GM20431 (cell line): ENCODE results near the gene CCNT1.
"Not testable (repeated sequence)": the region's sequence is repeated elsewhere in the genome, so short reads cannot be mapped to it uniquely, and the experiment has no call there.

Source experiments
- in situ Hi-C: fragments of 300-500 bp; cut with MseI, MboI; formaldehyde crosslinking; loops from one replicate; pipeline ENCODE4 v1.15.0; 2020; ENCODE audit warnings: low sequenced_read_pairs; ENCODE audit not compliant: unreplicated experiment

CCNT1 gene

DNA sequence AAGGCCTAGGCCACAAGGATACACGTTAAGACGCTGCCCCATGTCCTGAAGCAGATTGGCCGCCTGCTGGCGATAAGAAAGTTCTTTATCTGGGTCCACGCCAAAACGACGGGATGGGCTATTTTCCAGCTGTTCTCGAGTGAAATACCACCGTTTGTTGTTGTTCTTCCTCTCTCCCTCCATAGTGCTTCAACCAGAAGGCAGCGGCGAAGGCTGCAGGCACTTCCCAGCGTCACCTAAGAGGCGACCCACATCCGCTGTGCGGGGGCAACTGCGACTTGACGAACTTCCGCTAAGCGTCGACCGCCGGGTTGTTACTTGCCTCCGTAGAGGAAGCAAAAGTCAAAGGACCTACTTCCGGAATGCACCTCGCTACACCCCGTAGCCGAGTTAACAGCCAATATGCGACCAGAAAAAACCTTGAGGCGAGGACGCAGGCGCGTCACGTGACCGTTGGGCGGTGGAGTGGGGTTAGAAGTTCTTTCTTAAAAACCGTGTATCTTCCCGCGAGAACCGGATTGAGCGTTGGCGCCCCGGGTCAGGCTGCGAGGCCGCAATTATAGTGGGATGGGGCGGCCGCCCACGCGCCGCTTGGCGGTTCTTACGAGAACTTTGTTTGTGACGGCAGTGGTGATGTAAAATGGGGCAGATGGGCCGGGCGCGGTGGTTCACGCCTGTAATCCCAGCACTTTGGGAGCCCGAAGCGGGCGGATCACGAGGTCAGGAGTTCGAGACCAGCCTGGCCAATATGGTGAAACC, at the start of gene CCNT1:
Gene CCNT1, minus strand, starts transcription at position 215 of the 759 bp plus-strand sequence. Its CDS starts 32 bp downstream, at position 183.
- in situ Hi-C loops: no loop called here

DNA sequence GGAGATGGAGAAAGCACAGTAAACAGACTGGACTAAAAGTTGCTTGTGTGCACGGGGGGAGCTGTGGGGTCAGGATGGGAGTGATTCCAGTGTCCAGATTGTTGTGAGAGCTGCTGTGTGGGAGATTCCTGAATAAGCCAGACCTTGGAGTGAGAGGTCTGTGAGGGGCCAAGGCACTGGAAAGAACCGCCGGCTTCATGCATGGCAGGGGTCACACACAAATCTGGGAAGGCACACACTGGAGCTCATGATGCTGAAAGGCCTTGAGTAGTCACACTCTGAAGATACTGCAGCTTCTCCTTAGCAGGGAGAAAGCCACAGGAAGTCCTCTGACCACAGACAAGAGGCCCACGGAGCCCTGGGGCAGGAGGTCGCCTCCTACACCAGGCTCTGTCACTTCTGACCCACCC, 49.3 kb upstream of the CCNT1 start:
- in situ Hi-C loops: no loop called here

DNA sequence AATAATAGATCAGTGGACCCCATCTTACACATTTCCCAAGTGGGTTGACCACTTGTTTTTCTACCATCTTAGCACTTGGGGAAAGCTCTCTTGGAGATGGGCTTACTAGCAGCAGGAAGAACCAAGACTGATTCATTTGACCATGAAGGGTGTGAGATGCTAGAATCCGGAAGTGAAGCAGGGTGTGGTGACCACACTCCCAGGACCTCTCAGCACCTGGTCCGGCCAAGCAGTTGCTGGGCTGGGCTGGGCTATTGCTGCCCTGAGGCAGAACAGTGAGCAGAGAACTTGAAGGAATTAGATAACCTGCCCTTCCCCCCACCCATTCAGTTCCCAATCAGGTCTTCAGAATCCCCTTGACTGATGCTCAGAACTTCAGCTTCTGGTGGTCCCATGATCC, 48.0 kb upstream of the CCNT1 start:
- in situ Hi-C loops: no loop called here

DNA sequence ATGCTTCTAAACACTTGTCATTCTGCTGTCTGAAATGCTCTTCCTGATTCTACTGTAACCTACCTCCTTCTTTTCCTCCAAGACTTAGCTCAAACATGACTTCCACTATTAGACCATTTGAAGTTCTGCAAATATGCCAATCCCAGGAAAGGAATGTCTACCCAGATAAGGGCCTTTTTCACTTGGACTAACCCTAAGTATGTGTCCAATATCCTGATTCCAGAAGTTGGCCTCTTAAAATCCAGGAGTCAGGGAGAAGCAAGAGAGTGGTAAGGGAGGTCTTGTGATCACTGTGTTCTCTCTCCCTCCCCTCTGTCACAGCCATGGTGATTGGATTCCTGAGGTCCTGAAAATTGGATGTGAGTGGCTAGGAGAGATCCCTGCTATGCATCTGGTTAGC, 42.2 kb upstream of the CCNT1 start:
- in situ Hi-C loops: no loop called here

DNA sequence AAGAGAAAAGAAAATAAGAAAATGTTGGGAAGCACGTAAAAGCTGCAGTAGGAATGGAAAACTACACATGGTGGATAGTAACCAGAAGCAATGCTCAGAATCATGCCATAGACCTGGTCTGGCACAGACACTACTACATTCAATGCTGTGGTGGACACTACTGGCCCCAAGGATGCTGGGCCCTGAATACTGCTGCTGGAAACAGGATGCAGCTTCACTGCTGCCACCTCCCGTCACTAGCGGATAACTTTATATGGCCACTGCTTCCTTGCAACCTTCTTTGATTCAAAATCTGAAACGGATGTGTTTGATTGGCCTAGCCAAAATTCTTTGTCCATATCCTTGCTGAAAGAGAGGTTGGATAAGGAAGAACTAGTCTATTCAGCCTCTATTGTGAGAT, 41.7 kb upstream of the CCNT1 start:
- in situ Hi-C loops: no loop called here

DNA sequence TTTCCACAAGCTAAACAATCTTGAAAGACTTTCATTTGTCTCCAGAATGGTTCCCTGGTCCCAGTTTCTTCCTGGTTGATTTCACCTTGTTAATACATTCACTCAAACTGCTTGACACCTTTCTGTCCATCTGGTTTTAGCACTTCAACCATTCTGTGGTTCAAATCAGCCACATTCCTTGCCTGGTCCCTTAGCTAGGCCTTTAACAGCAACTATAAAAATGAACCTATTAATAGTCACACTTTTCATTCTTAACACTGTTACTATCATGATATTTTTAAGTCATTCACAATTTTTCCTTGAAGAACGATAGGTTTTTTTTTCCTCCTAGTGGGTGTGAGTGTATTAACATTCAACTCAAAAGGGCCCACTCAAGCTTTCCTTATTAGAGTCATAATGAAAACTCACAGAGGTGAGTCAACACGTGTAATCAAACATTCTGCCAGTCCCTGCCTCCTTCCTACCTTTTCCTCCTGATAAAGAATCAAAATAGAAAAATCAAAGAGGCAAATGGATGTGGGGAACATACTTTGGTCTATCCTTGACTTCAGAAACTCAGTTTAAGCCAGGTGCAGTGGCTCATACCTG, 34.4 kb upstream of the CCNT1 start:
- in situ Hi-C loops: loop anchor here (5.0 kb wide), 1 partner anchor 46 kb away; no protein-coding TSS in a partner anchor

DNA sequence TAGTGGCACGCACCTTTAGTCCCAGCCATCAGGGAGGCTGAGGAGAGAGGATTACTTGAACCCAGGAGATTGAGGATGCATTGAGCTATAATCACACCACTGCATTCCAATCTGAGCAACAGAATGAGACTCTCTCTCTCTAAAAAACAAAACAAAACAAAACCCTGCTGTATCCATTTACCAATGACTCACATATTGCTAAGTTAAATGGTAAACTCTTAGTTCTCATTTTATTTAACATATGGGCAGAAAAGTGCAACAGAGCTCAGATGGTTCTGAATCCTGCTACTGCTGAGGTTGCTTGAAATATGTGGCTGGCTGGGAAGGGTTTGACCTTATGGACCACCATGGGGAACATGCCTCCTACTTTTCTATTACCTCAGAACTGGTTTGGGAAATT, 33.7 kb upstream of the CCNT1 start:
- in situ Hi-C loops: loop anchor here (5.0 kb wide), 1 partner anchor 47 kb away; no protein-coding TSS in a partner anchor

DNA sequence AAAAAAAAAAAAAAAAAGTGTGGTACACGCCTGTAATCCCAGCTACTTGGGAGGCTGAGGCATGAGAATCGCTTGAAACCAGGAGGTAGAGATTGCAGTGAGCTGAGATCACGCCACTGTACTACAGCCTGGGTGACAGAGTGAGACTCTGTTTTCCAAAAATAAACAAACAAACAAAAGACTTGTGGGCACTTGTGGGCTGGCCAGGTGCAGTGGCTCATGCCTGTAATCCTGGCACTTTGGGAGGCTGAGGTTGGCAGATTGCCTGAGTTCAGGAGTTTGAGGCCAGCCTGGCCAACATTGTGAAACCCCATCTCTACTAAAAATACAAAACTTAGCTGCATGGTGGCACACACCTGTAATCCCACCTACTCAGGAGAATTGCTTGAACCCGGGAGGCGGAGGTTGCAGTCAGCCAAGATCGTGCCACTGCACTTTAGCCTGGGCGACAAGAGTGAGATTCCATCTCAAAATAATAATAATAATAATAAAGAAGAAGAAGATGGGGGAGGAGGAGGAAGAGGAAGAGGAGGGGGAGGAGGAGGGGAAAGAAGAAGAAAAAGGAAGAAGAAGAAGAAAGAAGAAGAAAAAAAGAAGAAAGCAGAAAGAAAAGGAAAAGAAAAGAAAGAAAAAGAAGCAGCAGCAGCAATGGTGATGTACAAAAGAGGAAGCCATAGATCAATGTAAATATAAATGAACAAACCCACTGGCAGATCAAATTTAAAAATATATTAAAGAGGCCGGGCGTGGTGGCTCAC, 27.9 kb upstream of the CCNT1 start:
- in situ Hi-C loops: no loop called here

DNA sequence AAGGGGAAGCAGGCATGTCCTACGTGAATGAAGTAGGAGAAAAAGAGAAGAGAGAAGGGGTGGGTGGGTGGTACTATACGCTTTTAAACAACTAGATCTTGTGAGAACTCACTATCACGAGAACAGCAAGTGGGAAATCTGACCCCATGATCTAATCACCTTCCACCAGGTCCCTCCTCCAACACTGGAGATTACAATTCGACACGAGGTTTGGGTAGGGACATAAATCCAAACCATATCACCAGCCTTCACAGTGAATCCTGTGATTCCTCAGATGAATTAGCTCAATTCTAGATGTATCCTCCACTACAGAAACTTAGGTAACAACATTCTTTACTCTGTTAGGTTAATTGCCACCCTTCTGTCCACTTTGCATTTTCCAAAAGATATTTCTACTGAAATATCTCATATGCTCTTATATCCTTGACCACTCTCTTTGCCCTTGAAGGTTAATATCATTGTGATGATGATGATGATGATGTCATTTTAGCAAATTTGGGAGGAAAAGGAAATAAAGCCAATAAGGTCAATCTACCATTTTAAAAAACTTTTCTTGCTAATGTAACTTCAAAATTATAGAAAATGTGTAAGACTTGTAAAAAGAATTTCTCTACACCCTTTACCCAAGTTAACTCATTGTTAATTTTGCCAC, 23.2 kb upstream of the CCNT1 start:
- in situ Hi-C loops: no loop called here

DNA sequence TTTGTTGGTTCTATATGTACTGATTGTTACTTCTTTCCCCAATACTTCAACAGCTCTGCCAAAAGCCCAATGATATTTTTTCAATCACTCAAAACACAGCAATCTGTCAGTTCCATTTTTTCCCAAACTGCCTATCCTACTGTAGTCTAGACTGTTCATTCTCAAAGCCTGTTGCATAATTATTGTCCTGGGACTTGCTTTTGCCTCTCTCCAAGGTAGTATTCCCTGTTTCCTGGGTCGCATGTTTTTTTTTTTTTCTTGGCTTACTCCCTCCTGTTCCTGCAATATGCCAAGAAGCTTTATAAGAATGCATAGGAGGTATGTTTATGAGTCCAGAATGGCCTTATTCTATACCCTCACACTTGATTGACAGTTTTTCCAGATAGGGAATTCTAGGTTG, 19.9 kb upstream of the CCNT1 start:
- in situ Hi-C loops: no loop called here

DNA sequence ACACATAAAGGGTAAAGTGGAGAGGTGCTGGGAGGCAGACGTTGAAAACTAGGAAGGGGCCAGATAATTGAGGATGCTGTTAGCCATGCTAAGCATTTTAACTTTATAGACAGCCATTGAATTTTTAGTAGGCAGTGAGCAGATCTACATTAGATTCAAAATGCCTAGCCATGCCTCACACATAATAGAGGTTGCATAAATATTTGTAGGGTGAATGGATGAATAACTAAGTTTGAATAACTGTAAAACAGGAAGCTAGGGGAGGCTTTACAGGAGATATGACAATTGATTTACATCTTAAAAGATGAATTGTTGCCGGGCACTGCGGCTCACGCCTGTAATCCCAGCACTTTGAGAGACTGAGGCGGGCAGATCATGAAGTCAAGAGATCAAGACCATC, 12.3 kb upstream of the CCNT1 start:
- in situ Hi-C loops: no loop called here

DNA sequence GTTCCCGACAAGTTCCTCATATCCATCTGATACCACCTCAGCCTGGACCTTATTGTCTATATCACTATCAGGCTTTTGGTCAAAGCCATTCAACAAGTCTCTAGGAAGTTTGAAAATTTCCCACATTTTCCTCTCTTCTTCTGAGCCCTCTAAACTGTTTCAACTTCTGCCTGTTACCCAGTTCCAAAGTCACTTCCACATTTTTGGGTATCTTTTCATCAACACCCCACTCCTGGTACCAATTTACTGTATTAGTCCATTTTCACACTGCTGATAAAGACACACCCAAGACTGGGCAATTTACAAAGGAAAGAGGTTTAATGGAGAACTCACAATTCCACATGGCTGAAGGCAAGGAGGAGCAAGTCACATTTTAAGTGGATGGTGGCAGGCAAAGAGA, 4.2 kb upstream of the CCNT1 start:
- in situ Hi-C loops: not testable (repeated sequence)

DNA sequence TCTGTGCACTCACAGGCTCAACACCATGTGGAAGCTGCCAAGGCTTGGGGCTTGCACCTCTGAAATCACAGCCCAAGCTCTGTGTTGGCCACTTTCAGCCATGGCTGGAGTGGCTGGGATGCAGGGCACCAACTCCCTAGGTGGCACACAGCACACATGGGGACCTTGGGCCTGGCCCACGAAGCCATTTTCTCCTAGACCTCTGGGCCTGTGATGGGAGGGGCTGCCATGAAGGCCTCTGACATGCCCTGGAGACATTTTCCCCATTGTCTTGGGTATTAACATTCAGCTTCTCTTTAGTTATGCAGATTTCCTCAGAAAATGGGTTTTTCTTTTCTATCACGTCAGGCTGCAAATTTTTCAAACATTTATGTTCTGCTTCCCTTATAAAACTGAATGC, 3.7 kb upstream of the CCNT1 start:
- in situ Hi-C loops: not testable (repeated sequence)

DNA sequence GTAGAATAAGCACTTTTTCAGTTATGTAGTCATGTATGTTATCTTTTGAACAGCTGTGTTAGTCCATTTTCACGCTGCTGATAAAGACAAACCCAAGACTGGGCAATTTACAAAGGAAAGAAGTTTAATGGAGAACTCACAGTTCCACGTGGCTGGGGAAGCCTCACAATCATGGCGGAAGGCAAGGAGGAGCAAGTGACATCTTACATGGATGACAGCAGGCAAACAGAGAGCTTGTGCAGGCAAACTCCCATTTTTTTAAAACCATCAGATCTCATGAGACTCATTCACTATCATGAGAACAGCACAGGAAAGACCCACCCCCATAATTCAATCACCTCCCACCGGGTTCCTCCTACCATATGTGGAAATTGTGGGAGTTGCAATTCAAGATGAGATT, 2.5 kb upstream of the CCNT1 start:
- in situ Hi-C loops: not testable (repeated sequence)

DNA sequence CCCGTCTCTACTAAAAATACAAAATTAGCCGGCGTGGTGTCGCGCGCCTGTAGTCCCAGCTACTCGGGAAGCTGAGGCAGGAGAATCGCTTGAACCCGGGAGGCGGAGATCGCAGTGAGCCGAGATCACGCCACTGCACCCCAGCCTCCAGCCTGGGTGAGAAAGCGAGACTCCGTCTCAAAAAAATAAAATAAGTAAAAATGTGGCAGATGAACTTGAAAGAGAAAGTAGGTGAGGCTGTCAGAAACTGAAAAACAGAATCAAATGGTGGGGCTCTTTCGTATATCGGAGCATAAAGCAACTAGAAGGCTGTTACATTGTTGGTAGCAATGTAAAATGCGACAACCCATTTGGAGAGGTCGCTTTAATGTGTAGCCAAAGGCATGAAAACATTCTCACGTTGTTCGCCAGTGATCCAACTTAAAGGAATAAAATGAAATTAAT, 767 bp upstream of the CCNT1 start:
- in situ Hi-C loops: no loop called here

DNA sequence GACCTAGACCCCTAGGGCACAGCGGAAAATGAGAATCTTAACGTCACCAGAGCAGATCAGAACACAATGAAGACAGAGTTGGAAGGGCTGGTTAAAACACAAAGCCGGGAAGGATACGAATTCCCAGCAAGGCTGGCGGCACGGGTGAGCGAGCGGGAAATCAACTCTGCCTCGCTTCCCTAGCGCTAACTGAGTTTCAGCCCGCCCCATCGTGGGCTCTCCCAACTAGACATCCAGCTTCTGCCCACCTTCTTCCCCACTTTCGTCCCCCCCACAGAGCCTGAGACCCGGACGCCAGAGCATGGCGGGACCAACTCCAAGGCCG, 377 bp downstream of the CCNT1 start:
- in situ Hi-C loops: no loop called here

DNA sequence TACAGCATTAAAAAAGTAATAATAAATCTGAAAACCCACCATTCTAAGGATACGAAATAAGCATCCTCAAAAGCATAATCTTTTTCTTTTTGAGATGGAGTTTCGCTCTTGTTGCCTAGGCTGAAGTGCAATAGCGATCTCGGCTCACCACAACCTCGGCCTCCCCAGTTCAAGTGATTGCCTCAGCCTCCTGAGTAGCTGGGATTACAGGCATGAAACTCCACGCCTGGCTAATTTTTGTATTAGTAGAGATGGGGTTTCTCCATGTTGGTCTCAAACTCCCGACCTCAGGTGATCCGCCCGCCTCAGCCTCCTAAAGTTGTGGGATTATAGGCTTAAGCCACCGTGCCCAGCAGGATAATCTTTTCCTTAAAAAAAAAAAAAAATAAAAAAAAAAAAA, 4.3 kb downstream of the CCNT1 start:
- in situ Hi-C loops: no loop called here

DNA sequence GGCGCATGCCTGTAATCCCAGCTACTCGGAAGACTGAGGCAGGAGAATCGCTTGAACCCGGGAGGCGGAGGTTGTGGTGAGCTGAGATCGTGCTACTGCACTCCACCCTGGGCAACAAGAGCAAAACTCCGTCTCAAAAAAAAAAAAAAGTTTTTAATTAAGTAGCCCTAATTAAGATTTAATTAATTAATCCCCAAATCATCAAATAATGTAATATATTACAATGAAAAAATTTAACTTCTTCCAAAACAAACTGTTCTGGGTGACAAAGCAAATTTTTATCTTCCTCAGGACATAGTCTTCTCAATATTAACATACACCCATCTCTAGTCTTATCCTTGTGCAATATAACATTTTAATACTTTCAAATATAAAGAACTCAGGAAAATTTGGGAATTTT, 17.7 kb downstream of the CCNT1 start:
- in situ Hi-C loops: not testable (repeated sequence)

DNA sequence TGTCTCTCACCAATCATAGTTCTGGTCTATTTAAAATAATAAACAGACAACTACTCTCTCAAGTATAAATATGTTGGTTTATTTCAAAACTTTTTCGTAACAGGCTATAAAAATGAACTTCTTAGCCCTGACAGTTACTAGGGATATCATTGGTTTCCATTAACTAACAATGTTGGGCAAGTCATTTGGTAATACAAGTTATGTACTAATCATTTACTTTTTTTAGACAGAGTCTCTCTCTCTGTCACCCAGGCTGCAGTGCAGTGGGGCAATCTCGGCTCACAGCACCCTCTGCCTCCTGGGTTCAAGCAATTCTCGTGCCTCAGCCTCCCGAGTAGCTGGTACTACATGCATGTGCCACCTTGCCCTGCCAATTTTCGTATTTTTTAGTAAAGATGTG, 19.9 kb downstream of the CCNT1 start:
- in situ Hi-C loops: no loop called here

DNA sequence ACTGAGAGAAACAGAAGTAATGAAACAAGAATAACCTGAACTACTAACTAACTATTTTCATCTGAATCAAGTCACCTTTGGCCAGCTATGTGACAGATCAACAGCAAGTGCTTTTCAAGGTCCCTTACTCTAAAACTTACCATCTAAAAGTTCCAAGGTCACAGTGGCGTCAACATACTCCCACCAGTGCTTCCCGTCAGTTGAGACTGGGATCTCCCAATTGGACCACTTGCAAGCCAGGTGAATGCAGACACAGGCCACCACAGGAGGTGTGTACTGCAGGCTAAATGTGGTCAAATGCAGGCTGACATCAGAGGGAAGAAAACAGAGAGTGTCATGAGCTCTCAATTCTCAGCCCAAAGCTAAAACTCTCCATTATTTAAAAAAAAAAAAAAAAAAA, 20.6 kb downstream of the CCNT1 start:
- in situ Hi-C loops: no loop called here

DNA sequence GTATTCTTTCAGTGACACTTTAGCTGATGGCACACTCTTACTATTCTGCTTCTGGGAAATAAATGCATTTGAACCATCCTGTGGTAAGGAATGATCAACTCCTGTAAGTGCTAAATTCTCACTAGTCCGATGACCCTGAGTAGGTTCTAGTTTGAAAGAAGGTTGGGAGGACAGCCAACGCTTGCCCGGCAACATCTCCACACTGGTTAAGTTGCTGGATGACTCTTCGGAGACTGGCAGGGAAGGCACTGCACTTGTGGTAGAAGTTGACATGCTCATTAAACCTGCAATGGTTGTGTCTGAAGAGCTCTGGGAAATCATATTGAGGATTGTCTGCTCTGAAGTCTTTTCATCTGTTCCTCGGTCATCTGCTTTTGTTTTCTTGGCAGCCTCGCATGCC, 22.5 kb downstream of the CCNT1 start:
- in situ Hi-C loops: no loop called here
